HepG2 (cell line): ENCODE measurements around the gene PDZD4. TPM values are rescaled to one million over a fixed set of nuclear protein-coding genes. Genes with fewer than 3 reads are reported as not detected.
A peak's percentile ranks its signal among the peaks of the same experiment; 100 is the strongest.

Experiments
- NFYC ChIP-seq: IDR thresholded peaks from 2 replicates; pipeline ENCODE4 v1.6.1; 2016; ENCODE audit warnings: missing genetic modification reagents, missing compliant biosample characterization
- PCBP2 ChIP-seq: fragments of 200-400 bp; formaldehyde crosslinking; optimal IDR thresholded peaks from 2 replicates; pipeline ENCODE3; 2018; ENCODE audit warnings: low read length, low read depth; ENCODE audit not compliant: poor library complexity, severe bottlenecking
- POLR2A ChIP-seq, 2 experiments: IDR thresholded peaks; 2 replicates each; pipeline ENCODE4 v1.6.1; 2011; ENCODE audit warnings: low read depth in 2 of 2, low read length in 2 of 2, mild to moderate bottlenecking in 1 of 2, moderate library complexity in 1 of 2; ENCODE audit not compliant: insufficient read depth in 1 of 2
- RORA ChIP-seq: sonication (generic); formaldehyde crosslinking; IDR thresholded peaks from 2 replicates; pipeline ENCODE4 v1.5.0; 2020; ENCODE audit warnings: mild to moderate bottlenecking, missing genetic modification reagents, moderate library complexity
- SNAPC2 ChIP-seq: sonication (generic); formaldehyde crosslinking; IDR thresholded peaks from 2 replicates; pipeline ENCODE4 v1.8.1; 2022; ENCODE audit warnings: mild to moderate bottlenecking, missing genetic modification reagents
- ZBTB2 ChIP-seq: sonication (generic); formaldehyde crosslinking; IDR thresholded peaks from 2 replicates; pipeline ENCODE4 v1.8.0; 2022; ENCODE audit warnings: low read depth, missing genetic modification reagents
- ZBTB3 ChIP-seq: sonication (generic); formaldehyde crosslinking; IDR thresholded peaks from 2 replicates; pipeline ENCODE4 v1.4.0; 2020; ENCODE audit warnings: low read depth, mild to moderate bottlenecking, moderate library complexity, missing genetic modification reagents, borderline replicate concordance
- ZNF225 ChIP-seq: sonication (generic); formaldehyde crosslinking; IDR thresholded peaks from 2 replicates; pipeline ENCODE4 v1.4.0; 2020; ENCODE audit warnings: mild to moderate bottlenecking, missing genetic modification reagents
- ZNF530 ChIP-seq: sonication (generic); formaldehyde crosslinking; IDR thresholded peaks from 2 replicates; pipeline ENCODE4 v1.5.0; 2020; ENCODE audit warnings: low read depth, mild to moderate bottlenecking, missing genetic modification reagents
- ZNF687 ChIP-seq: sonication (generic); formaldehyde crosslinking; IDR thresholded peaks from 2 replicates; pipeline ENCODE4 v1.5.1; 2020; ENCODE audit warnings: mild to moderate bottlenecking, missing genetic modification reagents, moderate library complexity
- polyA plus RNA-seq, 8 experiments: library from polyadenylated mRNA; depleted of rRNA in 3 of 8; stranded (reverse) in 7 of 8; unstranded in 1 of 8; fragments of >200 nt; fragmentation: Illumina TruSeq in 4 of 8; extraction: Trizol in 4 of 8; gene quantifications; 2 replicates each; pipeline versions ENCODE4 v1.2.1 to v1.2.3, GENCODE V29; 2011 to 2016; ENCODE audit warnings: low read depth in 4 of 8, missing spikeins in 1 of 8, mixed read lengths in 1 of 8; ENCODE audit not compliant: insufficient read depth in 1 of 8
- total RNA-seq, 5 experiments: library from RNA; depleted of rRNA; stranded (reverse); fragments of >200 nt; fragmentation: Illumina TruSeq; extraction: Trizol; gene quantifications; 2 replicates each; pipeline ENCODE4 v1.2.3, GENCODE V29; 2016; ENCODE audit warnings: low read depth in 1 of 5
- TF ChIP-seq, protein P1 (sequence below), 2 experiments: IDR thresholded peaks; 2 replicates each; pipeline ENCODE4 v1.6.1; 2011 to 2012; ENCODE audit warnings: low read length in 2 of 2, borderline replicate concordance in 1 of 2, low read depth in 1 of 2, mild to moderate bottlenecking in 1 of 2, moderate library complexity in 1 of 2
- TF ChIP-seq, protein P2 (sequence below): sonication (generic); formaldehyde crosslinking; IDR thresholded peaks from 2 replicates; pipeline ENCODE4 v1.4.0; 2020; ENCODE audit warnings: missing genetic modification reagents, borderline replicate concordance
- TF ChIP-seq, protein P3 (sequence below): sonication (generic); formaldehyde crosslinking; IDR thresholded peaks from 2 replicates; pipeline ENCODE4 v1.9.0; 2022; ENCODE audit warnings: missing genetic modification reagents, mild to moderate bottlenecking, borderline replicate concordance

The PDZD4 gene
- total and polyA plus RNA-seq, 2 of the 13 experiments (the other 11 are each of a cell fraction or from before 2014, with no cell fraction given): not detected

- TF ChIP-seq, protein P1, sequence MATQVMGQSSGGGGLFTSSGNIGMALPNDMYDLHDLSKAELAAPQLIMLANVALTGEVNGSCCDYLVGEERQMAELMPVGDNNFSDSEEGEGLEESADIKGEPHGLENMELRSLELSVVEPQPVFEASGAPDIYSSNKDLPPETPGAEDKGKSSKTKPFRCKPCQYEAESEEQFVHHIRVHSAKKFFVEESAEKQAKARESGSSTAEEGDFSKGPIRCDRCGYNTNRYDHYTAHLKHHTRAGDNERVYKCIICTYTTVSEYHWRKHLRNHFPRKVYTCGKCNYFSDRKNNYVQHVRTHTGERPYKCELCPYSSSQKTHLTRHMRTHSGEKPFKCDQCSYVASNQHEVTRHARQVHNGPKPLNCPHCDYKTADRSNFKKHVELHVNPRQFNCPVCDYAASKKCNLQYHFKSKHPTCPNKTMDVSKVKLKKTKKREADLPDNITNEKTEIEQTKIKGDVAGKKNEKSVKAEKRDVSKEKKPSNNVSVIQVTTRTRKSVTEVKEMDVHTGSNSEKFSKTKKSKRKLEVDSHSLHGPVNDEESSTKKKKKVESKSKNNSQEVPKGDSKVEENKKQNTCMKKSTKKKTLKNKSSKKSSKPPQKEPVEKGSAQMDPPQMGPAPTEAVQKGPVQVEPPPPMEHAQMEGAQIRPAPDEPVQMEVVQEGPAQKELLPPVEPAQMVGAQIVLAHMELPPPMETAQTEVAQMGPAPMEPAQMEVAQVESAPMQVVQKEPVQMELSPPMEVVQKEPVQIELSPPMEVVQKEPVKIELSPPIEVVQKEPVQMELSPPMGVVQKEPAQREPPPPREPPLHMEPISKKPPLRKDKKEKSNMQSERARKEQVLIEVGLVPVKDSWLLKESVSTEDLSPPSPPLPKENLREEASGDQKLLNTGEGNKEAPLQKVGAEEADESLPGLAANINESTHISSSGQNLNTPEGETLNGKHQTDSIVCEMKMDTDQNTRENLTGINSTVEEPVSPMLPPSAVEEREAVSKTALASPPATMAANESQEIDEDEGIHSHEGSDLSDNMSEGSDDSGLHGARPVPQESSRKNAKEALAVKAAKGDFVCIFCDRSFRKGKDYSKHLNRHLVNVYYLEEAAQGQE (IDR thresholded peaks at IDR 0.05; ENCODE audit: borderline replicate concordance in 1 of 2, low read depth in 1 of 2, low read length in 2 of 2): no peak
- TF ChIP-seq PCBP2 (no peak), ZNF530 (CRISPR knock-in tag) (no peak), POLR2A (IDR thresholded peaks at IDR 0.05; ENCODE audit: insufficient read depth in 1 of 2, low read depth in 2 of 2, low read length in 2 of 2) (peak in 1 of 2 experiments; percentile 60; a peak in 2 of 4 replicates), NFYC (CRISPR knock-in tag) (peak; percentile 73), ZNF687 (CRISPR knock-in tag) (peak; percentile 95), SNAPC2 (CRISPR knock-in tag) (0 out of 2 replicates have a peak, but pooled peaks have one; percentile 72), ZBTB2 (CRISPR knock-in tag) (peak; percentile 84), RORA (CRISPR knock-in tag) (no peak), ZNF225 (no peak), ZBTB3 (CRISPR knock-in tag) (no peak)
- TF ChIP-seq, protein P2, sequence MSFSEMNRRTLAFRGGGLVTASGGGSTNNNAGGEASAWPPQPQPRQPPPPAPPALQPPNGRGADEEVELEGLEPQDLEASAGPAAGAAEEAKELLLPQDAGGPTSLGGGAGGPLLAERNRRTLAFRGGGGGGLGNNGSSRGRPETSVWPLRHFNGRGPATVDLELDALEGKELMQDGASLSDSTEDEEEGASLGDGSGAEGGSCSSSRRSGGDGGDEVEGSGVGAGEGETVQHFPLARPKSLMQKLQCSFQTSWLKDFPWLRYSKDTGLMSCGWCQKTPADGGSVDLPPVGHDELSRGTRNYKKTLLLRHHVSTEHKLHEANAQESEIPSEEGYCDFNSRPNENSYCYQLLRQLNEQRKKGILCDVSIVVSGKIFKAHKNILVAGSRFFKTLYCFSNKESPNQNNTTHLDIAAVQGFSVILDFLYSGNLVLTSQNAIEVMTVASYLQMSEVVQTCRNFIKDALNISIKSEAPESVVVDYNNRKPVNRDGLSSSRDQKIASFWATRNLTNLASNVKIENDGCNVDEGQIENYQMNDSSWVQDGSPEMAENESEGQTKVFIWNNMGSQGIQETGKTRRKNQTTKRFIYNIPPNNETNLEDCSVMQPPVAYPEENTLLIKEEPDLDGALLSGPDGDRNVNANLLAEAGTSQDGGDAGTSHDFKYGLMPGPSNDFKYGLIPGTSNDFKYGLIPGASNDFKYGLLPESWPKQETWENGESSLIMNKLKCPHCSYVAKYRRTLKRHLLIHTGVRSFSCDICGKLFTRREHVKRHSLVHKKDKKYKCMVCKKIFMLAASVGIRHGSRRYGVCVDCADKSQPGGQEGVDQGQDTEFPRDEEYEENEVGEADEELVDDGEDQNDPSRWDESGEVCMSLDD: no peak
- TF ChIP-seq, protein P3, sequence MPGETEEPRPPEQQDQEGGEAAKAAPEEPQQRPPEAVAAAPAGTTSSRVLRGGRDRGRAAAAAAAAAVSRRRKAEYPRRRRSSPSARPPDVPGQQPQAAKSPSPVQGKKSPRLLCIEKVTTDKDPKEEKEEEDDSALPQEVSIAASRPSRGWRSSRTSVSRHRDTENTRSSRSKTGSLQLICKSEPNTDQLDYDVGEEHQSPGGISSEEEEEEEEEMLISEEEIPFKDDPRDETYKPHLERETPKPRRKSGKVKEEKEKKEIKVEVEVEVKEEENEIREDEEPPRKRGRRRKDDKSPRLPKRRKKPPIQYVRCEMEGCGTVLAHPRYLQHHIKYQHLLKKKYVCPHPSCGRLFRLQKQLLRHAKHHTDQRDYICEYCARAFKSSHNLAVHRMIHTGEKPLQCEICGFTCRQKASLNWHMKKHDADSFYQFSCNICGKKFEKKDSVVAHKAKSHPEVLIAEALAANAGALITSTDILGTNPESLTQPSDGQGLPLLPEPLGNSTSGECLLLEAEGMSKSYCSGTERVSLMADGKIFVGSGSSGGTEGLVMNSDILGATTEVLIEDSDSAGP (CRISPR knock-in tag): peak; percentile 58
Observed at GRCh38 chrX:153794018-153794896, 36.1 kb downstream of the PDZD4 start, which contains the start of the genes IDH3G and SSR4 (continued).
